Nucleus accumbens (tissue), 56 donors: ENCODE data around the gene SLC2A6.

ENCODE experiments used
- DNase-seq, 56 donors: peaks; one replicate each; lab custom pipeline; 2025; lab: John Stamatoyannopoulos, UW

Gene SLC2A6

DNA sequence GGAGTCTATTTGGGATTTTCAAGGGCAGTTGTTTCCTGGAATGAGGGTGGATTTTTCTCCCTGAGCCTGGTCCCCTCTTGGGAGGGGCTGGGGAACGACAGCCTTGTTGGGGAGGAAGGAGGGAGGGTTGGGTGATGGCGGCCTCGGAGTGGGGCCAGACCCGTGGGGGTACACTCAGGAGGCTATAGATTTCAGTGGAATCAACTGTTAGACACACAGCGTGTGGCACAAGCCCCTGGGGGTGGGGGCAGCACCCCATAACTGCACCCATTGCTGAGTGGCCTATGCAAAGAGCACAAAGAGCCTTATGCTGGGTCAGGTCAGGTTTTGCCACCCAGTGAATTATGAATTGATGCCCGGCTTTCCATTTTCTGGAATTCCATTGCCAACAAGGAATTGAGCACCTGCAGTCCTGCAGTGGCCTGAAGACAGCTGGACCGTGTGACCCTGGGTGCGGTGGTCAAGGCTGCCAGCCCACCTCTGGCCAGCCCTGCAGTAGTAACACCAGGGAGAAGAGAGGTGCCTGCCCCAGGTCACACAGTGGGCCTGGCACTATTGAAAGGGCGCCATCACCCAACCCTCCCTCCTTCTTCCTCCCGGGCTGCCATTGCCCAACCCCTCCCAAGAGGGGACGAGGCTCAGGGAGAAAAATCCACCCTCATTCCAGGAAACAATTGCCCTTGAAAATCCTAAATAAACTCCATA is 37.5 kb upstream of the SLC2A6 start:
- no peak for DNase-seq

DNA sequence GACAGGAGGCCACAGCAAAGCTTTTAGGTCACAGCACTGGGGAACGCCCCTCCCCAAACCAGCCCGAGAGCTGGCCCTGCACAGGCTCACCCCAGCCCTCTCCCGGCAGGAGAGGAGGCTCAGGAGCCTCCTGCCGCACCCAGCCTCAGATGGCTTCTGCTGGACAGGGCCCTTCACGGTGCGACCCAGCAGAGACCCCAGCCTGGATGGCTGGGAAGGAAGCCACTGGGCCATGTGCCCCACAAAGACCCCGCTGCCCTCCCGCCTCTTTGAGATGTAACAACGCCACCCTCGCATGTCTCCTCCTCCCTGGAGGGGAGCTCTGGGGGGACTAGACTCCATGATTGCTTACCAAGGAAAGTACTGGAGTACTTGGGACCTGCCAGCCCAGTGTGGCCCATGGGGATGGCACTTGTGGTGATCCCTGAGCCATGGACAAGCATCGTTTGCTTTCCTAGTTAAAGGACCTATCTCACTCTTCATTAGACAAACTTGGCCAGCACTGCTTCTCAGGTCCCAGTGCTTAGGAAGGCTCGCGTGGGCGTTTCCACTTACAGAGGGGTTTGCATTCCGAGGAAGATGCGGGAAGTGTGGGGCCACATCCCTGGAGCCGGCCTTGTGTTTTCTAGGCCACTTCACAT is 36.8 kb upstream of the SLC2A6 start:
- no peak for DNase-seq

DNA sequence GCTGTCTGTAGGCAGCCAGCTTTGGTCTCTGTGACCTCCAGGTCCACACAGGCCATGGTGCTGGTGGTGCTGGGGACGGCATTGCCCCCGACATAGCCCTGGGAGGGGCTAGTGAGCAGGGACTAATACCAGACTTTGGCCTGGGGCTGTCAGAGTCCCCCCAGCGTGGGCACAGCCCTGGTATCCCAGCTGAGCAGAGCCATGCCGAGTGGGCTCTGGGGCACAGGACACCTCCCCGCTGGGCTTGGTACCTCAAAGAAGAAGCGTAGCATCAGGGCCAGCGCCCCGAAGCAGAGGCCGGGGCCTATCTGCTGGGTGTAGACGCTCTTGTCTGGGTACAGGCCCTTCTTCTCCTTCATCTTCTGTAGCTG is 36.3 kb upstream of the SLC2A6 start:
- DNase-seq: no peak

DNA sequence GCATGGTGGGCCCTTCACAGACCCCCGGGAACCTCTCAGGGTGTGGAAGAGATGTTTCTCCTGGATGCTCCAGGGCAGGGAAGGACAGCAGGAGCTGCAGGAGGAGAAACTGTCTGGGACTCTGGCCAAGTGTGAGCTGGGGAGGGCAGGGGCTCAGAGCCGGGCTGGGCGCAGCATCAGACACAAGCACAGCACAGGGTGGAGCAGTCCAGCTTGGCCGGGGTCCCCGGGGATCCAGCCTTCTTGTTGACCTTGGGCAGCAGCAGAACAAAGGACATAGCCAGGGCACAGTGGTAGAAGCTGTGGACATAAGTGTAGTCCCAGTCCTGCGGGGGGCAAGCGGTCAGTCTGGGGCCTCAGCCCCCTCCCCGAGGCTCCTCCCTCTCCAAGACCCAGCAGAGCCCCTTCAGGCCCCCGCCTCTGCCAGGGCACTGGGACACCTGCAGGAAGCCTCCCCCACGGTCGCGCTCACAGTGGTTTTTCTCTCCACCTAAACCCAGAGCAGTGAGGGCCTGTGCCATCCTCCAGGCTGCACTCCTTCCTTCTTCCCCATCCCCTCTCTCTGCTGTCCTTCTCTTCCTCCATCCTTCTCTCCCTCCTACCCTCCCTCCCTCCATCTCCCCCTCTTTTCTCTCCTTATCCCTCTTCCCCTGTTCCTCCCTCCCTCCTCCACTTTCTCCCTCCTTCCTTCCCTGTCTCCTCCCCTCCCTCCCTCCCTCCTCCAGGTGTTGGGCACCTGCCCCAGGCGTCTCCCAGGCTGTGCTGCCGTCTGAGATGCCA is 35.8 kb upstream of the SLC2A6 start:
- DNase-seq: peak in 39 of 56 donors; percentile 18 to 79 (median 54)

DNA sequence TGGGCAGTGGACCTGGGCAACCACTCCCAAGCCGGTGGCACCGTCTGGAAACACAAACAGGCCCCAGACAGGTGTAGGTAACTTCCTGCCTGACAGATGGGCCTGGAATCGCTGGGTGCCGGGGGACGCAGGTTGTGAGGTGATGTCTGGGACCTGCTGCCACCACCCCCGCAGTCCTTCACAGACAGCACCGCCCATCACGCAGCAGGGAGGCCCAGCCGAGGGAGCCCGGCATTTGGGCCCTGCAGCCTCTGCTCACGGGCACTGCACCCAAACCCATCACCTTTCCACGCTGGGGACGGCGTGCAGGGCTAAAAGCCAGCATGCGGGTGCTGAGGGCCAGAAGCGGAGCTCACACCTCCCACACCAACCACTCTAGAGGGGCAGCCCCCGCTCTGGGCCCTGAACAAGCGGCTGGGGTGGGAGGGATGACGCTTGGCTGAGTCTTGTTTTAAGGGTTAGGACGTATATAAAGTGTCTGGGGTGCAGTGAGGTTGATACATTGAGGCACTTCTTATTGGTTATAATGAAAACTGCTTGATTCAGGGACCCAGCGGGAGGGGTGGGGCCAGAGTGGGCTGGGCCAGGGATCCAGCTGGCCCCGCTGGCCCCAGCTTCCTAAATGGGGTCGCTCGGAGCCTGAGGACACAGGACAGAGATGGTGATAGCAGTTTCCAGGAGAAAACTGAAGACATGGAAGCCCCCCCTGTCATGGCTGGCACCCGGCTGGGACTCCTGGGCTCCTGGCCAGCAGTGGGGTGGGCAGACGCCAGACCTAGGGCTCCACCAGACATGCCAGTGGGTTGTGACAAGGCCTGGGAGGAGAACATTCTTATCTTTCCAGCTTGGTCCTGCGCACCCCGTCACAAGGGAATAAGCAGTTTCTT is 34.6 kb upstream of the SLC2A6 start:
- peak in 8 of 56 donors; percentile 13 to 36 (median 23) for DNase-seq

DNA sequence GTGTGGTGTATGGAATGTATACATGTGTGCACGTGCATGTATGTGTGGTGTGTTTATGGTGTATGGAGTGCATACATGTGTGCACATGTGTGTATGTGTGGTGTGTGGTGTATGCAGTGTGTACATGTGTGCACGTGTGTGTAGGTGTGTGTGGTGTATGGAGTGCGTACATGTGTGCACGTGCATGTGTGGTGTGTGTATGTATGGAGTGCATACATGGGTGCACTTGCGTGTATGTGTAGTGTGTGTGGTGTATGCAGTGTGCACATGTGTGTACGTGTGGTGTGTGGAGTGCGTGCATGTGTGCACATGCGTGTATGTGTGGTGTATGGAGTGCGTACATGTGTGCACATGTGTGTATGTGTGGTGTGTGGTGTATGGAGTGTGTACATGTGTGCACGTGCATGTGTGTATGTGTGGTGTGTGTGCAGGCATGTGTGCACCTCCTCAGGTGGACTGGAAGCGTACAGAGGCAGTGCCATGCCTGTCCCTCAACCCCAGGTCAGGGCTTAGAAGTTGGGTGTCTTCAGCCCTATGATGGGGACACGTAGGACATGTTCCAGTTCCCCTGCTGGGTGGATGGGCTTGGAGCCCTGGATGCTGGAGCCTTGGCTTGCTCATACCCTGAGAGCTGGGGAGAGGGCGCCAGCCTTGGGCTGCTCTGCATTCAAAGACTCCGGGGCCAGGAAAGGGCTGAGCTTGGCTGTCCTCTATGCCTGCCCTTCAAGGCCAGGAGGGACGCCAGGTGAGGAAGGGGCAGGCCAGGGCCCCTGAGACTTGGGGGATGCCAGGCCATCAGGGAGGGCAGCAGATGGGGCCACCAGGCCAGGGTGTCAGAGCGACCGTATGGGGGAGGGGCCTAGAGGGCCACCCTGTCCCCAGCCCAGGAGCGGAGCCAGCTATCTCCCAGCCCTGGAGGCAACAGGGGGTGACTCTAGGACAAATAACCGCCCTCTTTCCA is 33.6 kb upstream of the SLC2A6 start:
- no peak for DNase-seq

DNA sequence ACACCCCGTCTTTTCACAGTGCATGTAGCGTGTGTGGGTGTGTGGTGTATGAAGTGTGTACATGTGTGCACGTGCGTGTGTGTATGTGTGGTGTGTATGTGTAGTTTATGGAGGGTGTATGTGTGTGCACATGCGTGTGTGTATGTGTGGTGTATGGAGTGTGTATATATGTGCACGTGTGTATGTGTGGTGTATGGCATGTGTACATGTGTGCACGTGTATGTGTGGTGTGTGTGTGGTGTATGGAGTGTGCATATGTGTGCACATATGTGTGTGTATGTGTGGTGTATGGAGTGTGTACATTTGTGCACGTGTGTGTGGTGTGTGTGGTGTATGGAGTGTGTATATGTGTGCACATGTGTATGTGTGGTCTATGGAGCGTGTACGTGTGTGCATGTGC is 32.7 kb upstream of the SLC2A6 start:
- DNase-seq: no peak

DNA sequence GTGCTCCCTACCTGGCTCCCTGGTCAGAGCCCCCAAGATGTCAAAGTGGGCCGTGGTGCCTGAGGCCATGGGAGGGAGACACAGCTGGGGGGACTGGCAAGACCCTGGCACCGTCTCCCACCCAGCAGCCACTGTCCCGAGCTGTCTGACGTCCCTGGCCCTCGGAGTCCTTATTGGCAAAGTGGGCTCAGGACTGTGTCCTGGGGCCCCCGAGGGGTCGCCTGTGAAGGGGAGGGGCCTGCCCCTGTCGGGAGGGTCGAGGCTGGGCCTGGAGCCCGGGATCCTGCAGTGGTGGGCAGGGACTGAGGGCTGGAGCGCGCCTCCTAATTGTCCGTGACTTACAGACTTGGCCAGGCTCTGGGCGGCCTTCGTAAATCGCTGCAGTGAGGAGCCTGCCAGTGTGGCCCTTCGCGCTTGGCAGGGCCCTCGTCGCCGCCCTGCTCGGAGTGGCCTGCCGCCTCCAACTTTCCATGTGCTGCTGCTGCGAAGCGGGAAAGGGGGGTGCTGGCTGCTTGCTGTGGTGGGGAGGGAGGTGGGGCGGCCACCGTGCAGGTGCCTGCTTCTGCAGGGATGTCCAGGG is 32.1 kb upstream of the SLC2A6 start:
- DNase-seq: no peak

DNA sequence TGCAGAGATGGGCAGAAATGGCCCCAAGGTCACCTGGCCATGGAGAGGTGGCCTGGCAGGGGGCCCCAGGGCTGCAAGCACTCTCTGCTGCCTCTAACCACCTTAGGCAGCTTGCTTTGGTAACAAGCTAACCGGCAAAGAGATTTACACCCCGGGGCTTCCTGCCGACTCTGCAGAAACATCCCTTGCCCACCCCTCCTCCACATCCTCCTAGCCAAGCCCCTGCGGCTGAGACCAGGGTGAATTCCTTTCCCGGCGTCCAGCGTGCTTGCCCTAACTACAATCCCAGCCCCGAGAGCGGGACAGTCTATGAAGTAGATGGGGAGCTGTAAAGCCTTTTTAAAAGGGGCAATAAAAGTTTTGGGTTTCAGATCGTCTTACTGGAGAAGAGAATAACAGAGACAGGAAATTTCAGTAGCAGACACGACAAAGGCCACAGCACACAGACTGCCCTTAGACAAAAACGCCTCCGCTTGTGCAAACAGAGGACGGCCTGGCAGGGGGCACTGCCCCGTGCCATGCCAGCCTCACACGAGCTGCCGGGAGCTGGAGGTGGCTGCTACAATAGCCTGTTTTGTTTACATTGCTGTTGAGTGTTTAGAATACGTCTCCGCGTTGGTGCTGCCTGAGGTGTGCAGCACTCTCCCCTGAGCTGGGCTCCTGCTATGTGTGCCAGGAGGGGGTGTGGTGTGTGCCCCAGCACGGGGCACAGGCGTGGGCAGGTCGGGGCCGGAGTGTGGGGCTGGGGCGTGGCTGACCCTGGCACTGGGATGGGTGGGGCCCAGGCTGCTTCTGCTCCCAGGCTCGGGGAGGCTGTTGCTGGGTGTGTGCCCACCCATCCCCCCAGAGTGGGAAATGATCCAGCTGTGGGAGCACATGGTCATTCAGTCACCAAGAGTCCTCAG is 30.5 kb upstream of the SLC2A6 start:
- DNase-seq: peak in 42 of 56 donors; percentile 8 to 78 (median 50)

DNA sequence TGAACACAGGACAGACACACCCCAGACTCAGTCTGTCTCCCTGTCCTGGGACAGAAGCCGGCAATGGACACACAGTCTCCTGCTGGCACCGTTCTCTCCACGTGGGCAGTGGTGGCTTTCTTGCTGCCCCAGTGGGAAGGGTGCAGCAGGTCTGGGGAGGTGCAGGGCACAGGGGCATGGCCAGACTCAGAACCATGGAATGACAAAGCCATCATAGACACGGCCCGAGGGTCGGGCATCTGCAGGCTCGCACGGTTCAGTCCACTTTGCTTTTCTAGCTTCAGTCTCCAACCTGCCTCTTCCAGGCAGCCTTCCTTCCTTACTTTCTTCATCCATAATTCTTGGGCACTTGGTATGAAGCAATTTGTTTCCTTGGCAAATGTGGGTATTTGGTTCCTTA is 29.1 kb upstream of the SLC2A6 start:
- DNase-seq: no peak

DNA sequence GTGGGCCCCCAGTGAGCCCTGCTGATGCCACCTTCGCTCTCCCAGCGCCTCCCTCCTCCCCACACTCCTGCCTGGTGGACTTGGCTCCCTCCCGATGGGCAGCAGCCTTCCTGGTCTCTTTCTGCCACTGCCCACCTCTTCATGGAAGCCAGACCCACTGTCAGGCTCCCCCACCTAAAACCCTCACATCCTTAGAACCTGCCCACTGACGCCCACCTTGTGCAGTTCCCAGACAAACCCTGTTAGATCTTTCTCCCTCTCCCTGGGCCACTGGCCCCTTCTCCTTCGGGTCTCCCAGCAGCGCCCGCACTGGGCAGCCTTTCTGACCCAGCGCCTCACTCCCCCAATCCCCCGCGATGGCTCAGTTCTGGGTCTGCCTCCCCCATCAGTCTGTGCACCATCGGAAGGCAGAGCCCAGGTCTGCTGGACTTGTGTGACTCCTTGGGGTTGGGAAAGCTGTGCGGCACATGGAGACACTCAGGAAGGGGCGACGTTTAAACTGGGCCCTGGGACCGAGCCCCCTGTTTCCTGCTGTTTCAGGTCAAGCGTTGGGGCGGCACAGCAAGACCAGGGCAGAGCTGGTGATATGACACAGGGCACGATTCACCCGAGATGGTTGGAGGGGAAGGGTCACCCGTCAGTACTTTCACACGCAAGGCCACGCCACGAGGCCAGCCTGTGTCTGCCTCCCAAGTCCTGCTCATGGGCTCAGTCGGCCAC is 28.5 kb upstream of the SLC2A6 start:
- DNase-seq: no peak

DNA sequence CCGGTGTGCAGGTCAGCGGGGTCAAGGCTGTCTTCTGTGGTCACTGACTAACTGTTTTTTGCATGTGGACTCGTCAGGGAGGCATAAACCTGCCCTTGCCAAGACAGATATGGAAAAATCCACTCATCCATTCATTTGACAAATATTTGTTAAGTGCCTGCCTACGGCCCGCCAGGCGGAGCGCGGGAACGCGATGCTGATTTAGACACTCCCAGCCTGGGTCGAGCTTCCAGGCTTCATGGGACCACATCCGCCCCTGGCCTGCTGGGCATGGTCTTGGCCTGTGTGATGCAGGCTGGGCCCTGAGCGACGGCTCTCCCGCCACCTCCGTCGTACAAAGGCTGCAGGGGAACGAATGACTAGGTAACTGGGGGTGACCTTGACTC is 27.7 kb upstream of the SLC2A6 start:
- no peak for DNase-seq

DNA sequence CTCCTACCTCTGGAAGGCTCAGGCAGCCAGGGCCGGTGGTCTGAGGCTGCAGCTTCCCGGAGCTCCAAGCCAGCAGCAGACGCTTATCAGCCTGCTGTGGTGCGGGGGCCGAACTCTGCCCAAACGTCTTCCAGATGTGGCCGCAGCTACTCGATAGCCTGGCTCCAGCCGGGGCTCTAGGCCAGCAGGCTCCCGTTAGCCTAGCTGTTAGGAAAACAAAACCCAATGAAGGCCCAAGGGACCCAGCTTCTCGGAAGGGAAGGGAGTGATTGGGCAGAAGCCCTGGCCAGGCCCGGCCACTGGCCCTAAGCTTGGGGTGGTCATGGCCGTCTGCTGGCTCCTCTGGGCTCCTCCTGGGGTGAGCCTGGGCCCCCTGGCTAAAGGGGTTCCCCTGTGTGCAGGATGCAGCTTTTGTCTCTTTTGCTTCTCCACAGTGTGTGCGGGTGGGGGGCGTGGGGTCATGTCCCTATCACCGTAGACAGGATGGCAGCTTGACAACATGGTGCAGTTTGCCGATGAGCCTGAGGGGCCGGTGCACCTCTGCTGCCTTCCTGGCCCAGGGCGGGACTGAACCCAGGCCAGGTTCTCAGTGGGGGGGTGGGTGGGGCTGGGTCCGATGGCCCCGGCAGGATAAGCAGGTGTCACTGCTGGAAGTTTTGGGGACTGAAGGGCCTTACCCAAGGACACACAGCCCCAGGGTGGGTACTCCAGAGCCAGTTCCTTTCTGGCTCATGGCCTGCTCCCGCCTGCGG is 27.2 kb upstream of the SLC2A6 start:
- no peak for DNase-seq

DNA sequence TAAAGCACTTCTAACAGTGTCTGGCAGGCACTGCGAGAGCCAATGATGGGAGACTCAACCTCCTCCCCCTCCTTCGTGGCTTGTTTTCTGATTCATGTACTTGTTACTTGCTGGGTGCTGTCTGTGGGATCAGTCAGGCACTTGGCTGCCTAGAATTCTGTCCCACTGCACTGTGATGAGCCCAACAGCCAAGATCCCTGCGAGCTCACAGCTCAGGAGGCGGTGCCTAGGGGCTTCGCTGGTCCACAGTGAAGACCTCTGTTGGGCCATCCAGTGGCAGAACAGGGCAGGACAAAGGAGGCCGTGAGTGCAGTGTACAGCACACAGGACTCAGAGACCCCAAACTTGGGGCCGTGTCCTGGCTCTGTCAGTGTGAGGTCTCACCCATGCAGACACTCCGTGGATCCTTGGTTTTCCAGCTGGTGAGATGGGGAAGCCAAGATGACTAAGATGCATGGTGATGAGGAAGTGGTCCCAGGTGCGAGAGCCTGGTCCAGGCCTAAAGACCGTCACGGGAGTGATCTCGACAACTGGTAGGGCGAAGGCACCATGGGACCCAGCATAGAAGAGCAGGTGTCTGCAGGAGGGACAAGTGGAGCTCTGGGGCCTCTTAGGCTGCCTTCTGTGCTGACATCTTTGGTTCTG is 26.4 kb upstream of the SLC2A6 start:
- no peak for DNase-seq

DNA sequence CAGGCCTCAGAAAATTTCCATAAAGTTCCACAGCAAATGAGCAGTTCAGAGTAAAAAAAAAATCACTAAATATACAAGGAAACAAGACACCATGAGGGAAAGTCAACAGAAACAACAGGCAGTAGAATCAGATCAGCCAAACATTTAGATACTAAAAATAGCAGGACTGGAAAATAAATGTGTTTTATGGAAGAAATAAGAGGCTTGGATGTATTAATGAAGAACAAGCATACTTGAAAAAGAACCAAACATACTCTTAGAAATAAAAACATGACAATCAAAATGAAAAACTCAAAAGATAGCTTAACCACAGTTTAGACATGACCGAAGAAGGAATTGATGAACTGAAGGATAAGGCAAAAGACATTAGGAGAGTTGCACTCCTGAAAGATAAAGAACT is 23.2 kb upstream of the SLC2A6 start:
- no peak for DNase-seq

DNA sequence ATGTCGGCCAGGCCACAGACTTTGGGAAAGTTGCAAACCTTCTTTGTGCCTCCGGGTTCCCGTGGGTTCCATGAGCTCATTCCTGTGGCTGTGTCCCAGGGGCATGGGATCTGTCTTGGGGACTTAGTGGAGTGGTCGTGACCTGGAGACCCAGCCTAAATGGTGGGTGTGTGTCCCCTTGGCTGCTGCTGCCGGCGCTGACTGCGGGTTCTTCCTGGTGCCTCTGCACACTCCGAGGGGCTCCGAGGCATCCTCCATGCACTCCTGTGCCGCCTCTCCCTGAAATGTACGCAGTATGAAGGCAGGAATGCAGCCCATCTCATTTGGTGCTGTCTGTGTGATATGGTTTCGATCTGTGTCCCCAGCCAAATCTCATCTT is 21.0 kb upstream of the SLC2A6 start:
- DNase-seq: no peak
